ENCODE measurements around the gene HEMGN. TPM values are rescaled to one million over a fixed set of nuclear protein-coding genes. Genes with fewer than 3 reads are reported as not detected.

HEMGN gene
- total and polyA plus RNA-seq, 2 experiments from 2014 or later, result not detected

GRCh38 chr9:97900103-97900737, 37.8 kb downstream of the HEMGN start:
- no peaks in the 10 kb centered on the region for H3K27me3 ChIP-seq (ENCODE audit: insufficient read depth)
- no peaks in the 10 kb centered on the region for H3K36me3 ChIP-seq (ENCODE audit: insufficient read depth)
- H3K9me3 Mint-ChIP-seq, result no peaks in the 10 kb centered on the region
- no peaks in the 10 kb centered on the region for H3K4me1 ChIP-seq (ENCODE audit: insufficient read depth)
- no peaks in the 10 kb centered on the region for H3K27me3 Mint-ChIP-seq (ENCODE audit: insufficient read depth, low read depth, poor library complexity)
- no peak overlapping the region for H3K27ac ChIP-seq (ENCODE audit: low read depth)
- ATAC-seq (no peak), DNase-seq (ENCODE audit: low spot score) (no peak)
- H3F3A ChIP-seq (replicated peaks; ENCODE audit: low read depth), result no peaks in the 10 kb centered on the region
- no peaks in the 10 kb centered on the region; the same call in 2 of the 3 replicates for H3K4me1 Mint-ChIP-seq
- H3K79me2 ChIP-seq (replicated peaks; ENCODE audit: insufficient read depth), result no peaks in the 10 kb centered on the region
- H3K27ac Mint-ChIP-seq, result no peak overlapping the region
- H3K36me3 Mint-ChIP-seq (ENCODE audit: low read depth), result no peaks in the 10 kb centered on the region
- no peaks in the 10 kb centered on the region; the same call in 1 of the 2 replicates for H4K20me1 ChIP-seq (replicated peaks; ENCODE audit: insufficient read depth)
- no peak overlapping the region for H3K4me3 Mint-ChIP-seq
- H3K4me2 ChIP-seq, result no peak overlapping the region
- H3K9me2 ChIP-seq (ENCODE audit: insufficient read depth), result no peaks in the 10 kb centered on the region
- TF ChIP-seq STAT1 (IDR thresholded peaks at IDR 0.05; ENCODE audit: unreplicated experiment), result no peak
- TF ChIP-seq, protein P1, sequence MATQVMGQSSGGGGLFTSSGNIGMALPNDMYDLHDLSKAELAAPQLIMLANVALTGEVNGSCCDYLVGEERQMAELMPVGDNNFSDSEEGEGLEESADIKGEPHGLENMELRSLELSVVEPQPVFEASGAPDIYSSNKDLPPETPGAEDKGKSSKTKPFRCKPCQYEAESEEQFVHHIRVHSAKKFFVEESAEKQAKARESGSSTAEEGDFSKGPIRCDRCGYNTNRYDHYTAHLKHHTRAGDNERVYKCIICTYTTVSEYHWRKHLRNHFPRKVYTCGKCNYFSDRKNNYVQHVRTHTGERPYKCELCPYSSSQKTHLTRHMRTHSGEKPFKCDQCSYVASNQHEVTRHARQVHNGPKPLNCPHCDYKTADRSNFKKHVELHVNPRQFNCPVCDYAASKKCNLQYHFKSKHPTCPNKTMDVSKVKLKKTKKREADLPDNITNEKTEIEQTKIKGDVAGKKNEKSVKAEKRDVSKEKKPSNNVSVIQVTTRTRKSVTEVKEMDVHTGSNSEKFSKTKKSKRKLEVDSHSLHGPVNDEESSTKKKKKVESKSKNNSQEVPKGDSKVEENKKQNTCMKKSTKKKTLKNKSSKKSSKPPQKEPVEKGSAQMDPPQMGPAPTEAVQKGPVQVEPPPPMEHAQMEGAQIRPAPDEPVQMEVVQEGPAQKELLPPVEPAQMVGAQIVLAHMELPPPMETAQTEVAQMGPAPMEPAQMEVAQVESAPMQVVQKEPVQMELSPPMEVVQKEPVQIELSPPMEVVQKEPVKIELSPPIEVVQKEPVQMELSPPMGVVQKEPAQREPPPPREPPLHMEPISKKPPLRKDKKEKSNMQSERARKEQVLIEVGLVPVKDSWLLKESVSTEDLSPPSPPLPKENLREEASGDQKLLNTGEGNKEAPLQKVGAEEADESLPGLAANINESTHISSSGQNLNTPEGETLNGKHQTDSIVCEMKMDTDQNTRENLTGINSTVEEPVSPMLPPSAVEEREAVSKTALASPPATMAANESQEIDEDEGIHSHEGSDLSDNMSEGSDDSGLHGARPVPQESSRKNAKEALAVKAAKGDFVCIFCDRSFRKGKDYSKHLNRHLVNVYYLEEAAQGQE (IDR thresholded peaks at IDR 0.05; ENCODE audit: unreplicated experiment), result no peak
- TF ChIP-seq CREB1 (CRISPR knock-in tag; IDR thresholded peaks at IDR 0.05; ENCODE audit: low read depth), result no peak
- TF ChIP-seq, protein P2, sequence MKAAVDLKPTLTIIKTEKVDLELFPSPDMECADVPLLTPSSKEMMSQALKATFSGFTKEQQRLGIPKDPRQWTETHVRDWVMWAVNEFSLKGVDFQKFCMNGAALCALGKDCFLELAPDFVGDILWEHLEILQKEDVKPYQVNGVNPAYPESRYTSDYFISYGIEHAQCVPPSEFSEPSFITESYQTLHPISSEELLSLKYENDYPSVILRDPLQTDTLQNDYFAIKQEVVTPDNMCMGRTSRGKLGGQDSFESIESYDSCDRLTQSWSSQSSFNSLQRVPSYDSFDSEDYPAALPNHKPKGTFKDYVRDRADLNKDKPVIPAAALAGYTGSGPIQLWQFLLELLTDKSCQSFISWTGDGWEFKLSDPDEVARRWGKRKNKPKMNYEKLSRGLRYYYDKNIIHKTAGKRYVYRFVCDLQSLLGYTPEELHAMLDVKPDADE (IDR thresholded peaks at IDR 0.05), result no peak
- TF ChIP-seq ZNF462 (CRISPR knock-in tag; IDR thresholded peaks at IDR 0.05), result no peak
- no peak for TF ChIP-seq EZH2phosphoT487 (IDR thresholded peaks at IDR 0.05; ENCODE audit: unreplicated experiment)
- TF ChIP-seq JUNB (IDR thresholded peaks at IDR 0.05; ENCODE audit: unreplicated experiment), result no peak
- TF ChIP-seq POLR2AphosphoS5 (IDR thresholded peaks at IDR 0.05; ENCODE audit: low read depth), result no peak
- no peak for TF ChIP-seq ZNF331 (CRISPR knock-in tag; IDR thresholded peaks at IDR 0.05; ENCODE audit: low read depth)
- no peak for TF ChIP-seq EZH2 (IDR thresholded peaks at IDR 0.05; ENCODE audit: low read depth, unreplicated experiment)
- H3K4me3 ChIP-seq, result no peak overlapping the region
- H2AFZ ChIP-seq, result no peak overlapping the region
